Glutamatergic neuron (in vitro differentiated cells): ENCODE data around the gene KLK2. TPM values are rescaled to one million over a fixed set of nuclear protein-coding genes. Genes with fewer than 3 reads are reported as not detected.

ENCODE experiments used
- DNase-seq: peaks from one replicate; pipeline ENCODE4 v3.0.0; 2022
- H3K27ac Mint-ChIP-seq: one replicate; pipeline ENCODE4 v1.8.0; 2020; ENCODE audit warnings: mild to moderate bottlenecking, mixed read lengths, inconsistent platforms; ENCODE audit not compliant: unreplicated experiment
- H3K27me3 Mint-ChIP-seq: one replicate; pipeline ENCODE4 v1.8.0; 2020; ENCODE audit warnings: mild to moderate bottlenecking, moderate library complexity, mixed read lengths, inconsistent platforms; ENCODE audit not compliant: unreplicated experiment
- H3K36me3 Mint-ChIP-seq: one replicate; pipeline ENCODE4 v1.8.0; 2020; ENCODE audit warnings: mild to moderate bottlenecking, mixed read lengths, inconsistent platforms; ENCODE audit not compliant: unreplicated experiment
- H3K4me1 Mint-ChIP-seq: one replicate; pipeline ENCODE4 v1.8.0; 2020; ENCODE audit warnings: mild to moderate bottlenecking, low read depth, mixed read lengths, inconsistent platforms; ENCODE audit not compliant: unreplicated experiment
- H3K4me3 Mint-ChIP-seq: one replicate; pipeline ENCODE4 v1.8.0; 2020; ENCODE audit warnings: mild to moderate bottlenecking, mixed read lengths, inconsistent platforms; ENCODE audit not compliant: unreplicated experiment
- H3K9me3 Mint-ChIP-seq: one replicate; pipeline ENCODE4 v1.8.0; 2020; ENCODE audit warnings: mild to moderate bottlenecking, moderate library complexity, mixed read lengths, inconsistent platforms; ENCODE audit not compliant: unreplicated experiment
- total RNA-seq: library from RNA; stranded (reverse); fragmentation: NEBNext Ultra II Directional; extraction: Animal tissue kit (Norgen Biotek cat#: 25700); gene quantifications from one replicate; pipeline ENCODE4 v1.2.1, GENCODE V29; 2021; ENCODE audit not compliant: unreplicated experiment
- TF ChIP-seq, protein P1 (sequence below): fragments of 200-600 bp; sonication (generic); IDR thresholded peaks from one replicate; pipeline ENCODE4 v1.5.0; 2021; ENCODE audit not compliant: partially characterized antibody, unreplicated experiment

The KLK2 gene
- total RNA-seq, 1 donor from 2014 or later: not detected

DNA sequence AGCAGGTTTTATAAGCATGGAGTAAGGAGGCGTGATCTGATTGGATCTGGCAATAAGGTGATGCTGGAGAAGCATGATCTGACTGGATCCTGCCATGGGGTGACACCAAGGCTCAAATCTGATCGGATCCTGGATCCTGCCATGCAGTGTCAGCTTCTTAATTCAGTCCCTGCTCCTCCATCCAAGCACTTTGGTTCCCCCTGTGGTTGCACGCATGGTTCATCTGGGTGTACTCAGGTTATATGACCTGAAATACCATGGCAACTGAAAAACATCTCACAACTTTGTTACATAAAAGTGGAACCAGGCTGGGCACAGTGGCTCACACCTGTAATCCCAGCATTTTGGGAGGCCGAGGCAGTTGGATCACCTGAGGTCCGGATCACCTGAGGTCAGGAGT is 55.6 kb downstream of the KLK2 start:
- TF ChIP-seq, protein P1, sequence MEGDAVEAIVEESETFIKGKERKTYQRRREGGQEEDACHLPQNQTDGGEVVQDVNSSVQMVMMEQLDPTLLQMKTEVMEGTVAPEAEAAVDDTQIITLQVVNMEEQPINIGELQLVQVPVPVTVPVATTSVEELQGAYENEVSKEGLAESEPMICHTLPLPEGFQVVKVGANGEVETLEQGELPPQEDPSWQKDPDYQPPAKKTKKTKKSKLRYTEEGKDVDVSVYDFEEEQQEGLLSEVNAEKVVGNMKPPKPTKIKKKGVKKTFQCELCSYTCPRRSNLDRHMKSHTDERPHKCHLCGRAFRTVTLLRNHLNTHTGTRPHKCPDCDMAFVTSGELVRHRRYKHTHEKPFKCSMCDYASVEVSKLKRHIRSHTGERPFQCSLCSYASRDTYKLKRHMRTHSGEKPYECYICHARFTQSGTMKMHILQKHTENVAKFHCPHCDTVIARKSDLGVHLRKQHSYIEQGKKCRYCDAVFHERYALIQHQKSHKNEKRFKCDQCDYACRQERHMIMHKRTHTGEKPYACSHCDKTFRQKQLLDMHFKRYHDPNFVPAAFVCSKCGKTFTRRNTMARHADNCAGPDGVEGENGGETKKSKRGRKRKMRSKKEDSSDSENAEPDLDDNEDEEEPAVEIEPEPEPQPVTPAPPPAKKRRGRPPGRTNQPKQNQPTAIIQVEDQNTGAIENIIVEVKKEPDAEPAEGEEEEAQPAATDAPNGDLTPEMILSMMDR: no peak
- no peak overlapping the region for H3K4me3 Mint-ChIP-seq
- DNase-seq: no peak
- H3K4me1 Mint-ChIP-seq: no peaks in the 10 kb centered on the region
- no peak overlapping the region for H3K27ac Mint-ChIP-seq
- H3K27me3 Mint-ChIP-seq: peaks cover 5% of the 10 kb centered on the region
- H3K36me3 Mint-ChIP-seq: no peaks in the 10 kb centered on the region
- peaks cover 1% of the 10 kb centered on the region for H3K9me3 Mint-ChIP-seq

Other genes starting within 250 kb of the KLK2 start
- gene SYT3, start 233.6 kb upstream of the KLK2 start, total RNA-seq: 15.6 TPM
- gene C19orf81, start 224.0 kb upstream of the KLK2 start, total RNA-seq: 10.4 TPM
- 19.0 TPM for gene SHANK1, start 153.6 kb upstream of the KLK2 start, total RNA-seq
- 4.0 TPM for gene CLEC11A, start 150.1 kb upstream of the KLK2 start, total RNA-seq
- not detected for gene GPR32, start 103.0 kb upstream of the KLK2 start, total RNA-seq
- not detected for gene ACP4, start 83.0 kb upstream of the KLK2 start, total RNA-seq
- 0.49 TPM for gene KLK1, start 49.7 kb upstream of the KLK2 start, total RNA-seq
- gene KLK15, start 39.9 kb upstream of the KLK2 start, total RNA-seq: not detected
- gene KLK3, start 18.5 kb upstream of the KLK2 start, total RNA-seq: not detected
- gene KLK4, start 38.0 kb downstream of the KLK2 start, total RNA-seq: 0.66 TPM
- gene KLK5, start 79.6 kb downstream of the KLK2 start, total RNA-seq: not detected
- not detected for gene KLK6, start 96.2 kb downstream of the KLK2 start, total RNA-seq
- not detected for gene KLK7, start 110.5 kb downstream of the KLK2 start, total RNA-seq
- not detected for gene KLK8, start 128.2 kb downstream of the KLK2 start, total RNA-seq
- not detected for gene KLK10, start 146.3 kb downstream of the KLK2 start, total RNA-seq
- gene KLK11, start 153.2 kb downstream of the KLK2 start, total RNA-seq: not detected
- gene KLK12, start 161.6 kb downstream of the KLK2 start, total RNA-seq: 0.66 TPM
- not detected for gene KLK13, start 191.7 kb downstream of the KLK2 start, total RNA-seq
- 1.5 TPM for gene KLK14, start 209.4 kb downstream of the KLK2 start, total RNA-seq
- gene CTU1, start 235.0 kb downstream of the KLK2 start, total RNA-seq: 8.0 TPM